HepG2 (cell line): ENCODE measurements around the gene SLC19A1. TPM values are rescaled to one million over a fixed set of nuclear protein-coding genes. Genes with fewer than 3 reads are reported as not detected.

Experiments used
- HDAC6 ChIP-seq: fragments of 200-600 bp; sonication (generic); IDR thresholded peaks from 2 replicates; pipeline ENCODE4 v1.7.0; 2017; ENCODE audit warnings: mild to moderate bottlenecking, antibody characterized with exemption, low read length, low read depth
- HMG20B ChIP-seq: conservative IDR thresholded peaks from 2 replicates; pipeline ENCODE4 v1.6.1; 2016; ENCODE audit warnings: missing genetic modification reagents, missing compliant biosample characterization
- HNRNPK ChIP-seq: fragments of 200-400 bp; formaldehyde crosslinking; IDR thresholded peaks from 2 replicates; pipeline ENCODE4 v1.6.1; 2018; ENCODE audit warnings: low read length, low read depth, moderate library complexity, mild to moderate bottlenecking; ENCODE audit not compliant: poor library complexity, severe bottlenecking
- ISL2 ChIP-seq: sonication (generic); formaldehyde crosslinking; IDR thresholded peaks from 2 replicates; pipeline ENCODE4 v1.5.0; 2020; ENCODE audit warnings: missing genetic modification reagents
- JUNB ChIP-seq: sonication (generic); formaldehyde crosslinking; IDR thresholded peaks from 2 replicates; pipeline ENCODE4 v1.8.0; 2022; ENCODE audit warnings: missing genetic modification reagents, mild to moderate bottlenecking, borderline replicate concordance
- MBD4 ChIP-seq: IDR thresholded peaks from 2 replicates; pipeline ENCODE4 v1.6.1; 2012; ENCODE audit warnings: low read length, inconsistent platforms, borderline replicate concordance
- NKX3-1 ChIP-seq: sonication (generic); formaldehyde crosslinking; IDR thresholded peaks from 2 replicates; pipeline ENCODE4 v1.5.0; 2020; ENCODE audit warnings: missing genetic modification reagents
- PHF21A ChIP-seq: sonication (generic); formaldehyde crosslinking; IDR thresholded peaks from 2 replicates; pipeline ENCODE4 v1.5.0; 2020; ENCODE audit warnings: mild to moderate bottlenecking, missing genetic modification reagents
- SRSF4 ChIP-seq: fragments of 200-400 bp; formaldehyde crosslinking; IDR thresholded peaks from one replicate; pipeline ENCODE4 v1.6.1; 2018; ENCODE audit warnings: mild to moderate bottlenecking, low read depth, low read length, moderate library complexity; ENCODE audit not compliant: poor library complexity, severe bottlenecking
- SRSF9 ChIP-seq: fragments of 200-400 bp; formaldehyde crosslinking; IDR thresholded peaks from 2 replicates; pipeline ENCODE4 v1.6.1; 2018; ENCODE audit warnings: borderline replicate concordance, mild to moderate bottlenecking, low read depth, low read length; ENCODE audit not compliant: insufficient read depth, poor library complexity, severe bottlenecking
- ZBTB7A ChIP-seq: sonication (generic); formaldehyde crosslinking; IDR thresholded peaks from 2 replicates; pipeline ENCODE4 v1.8.0; 2022; ENCODE audit warnings: mild to moderate bottlenecking, missing genetic modification reagents
- ZNF232 ChIP-seq: sonication (generic); formaldehyde crosslinking; IDR thresholded peaks from 2 replicates; pipeline ENCODE4 v1.4.0; 2020; ENCODE audit warnings: missing genetic modification reagents, borderline replicate concordance
- ZNF562 ChIP-seq: sonication (generic); formaldehyde crosslinking; IDR thresholded peaks from 2 replicates; pipeline ENCODE4 v1.8.0; 2022; ENCODE audit warnings: missing genetic modification reagents, borderline replicate concordance
- ZNF720 ChIP-seq: sonication (generic); formaldehyde crosslinking; IDR thresholded peaks from 2 replicates; pipeline ENCODE4 v1.4.0; 2020; ENCODE audit warnings: missing genetic modification reagents
- ZSCAN25 ChIP-seq: sonication (generic); formaldehyde crosslinking; IDR thresholded peaks from 2 replicates; pipeline ENCODE4 v1.8.0; 2022; ENCODE audit warnings: mild to moderate bottlenecking, missing genetic modification reagents
- polyA plus RNA-seq, 8 experiments: library from polyadenylated mRNA; depleted of rRNA in 3 of 8; stranded (reverse) in 7 of 8; unstranded in 1 of 8; fragments of >200 nt; fragmentation: Illumina TruSeq in 4 of 8; extraction: Trizol in 4 of 8; gene quantifications; 2 replicates each; pipeline versions ENCODE4 v1.2.1 to v1.2.3, GENCODE V29; 2011 to 2016; ENCODE audit warnings: low read depth in 4 of 8, missing spikeins in 1 of 8, mixed read lengths in 1 of 8; ENCODE audit not compliant: insufficient read depth in 1 of 8
- total RNA-seq, 5 experiments: library from RNA; depleted of rRNA; stranded (reverse); fragments of >200 nt; fragmentation: Illumina TruSeq; extraction: Trizol; gene quantifications; 2 replicates each; pipeline ENCODE4 v1.2.3, GENCODE V29; 2016; ENCODE audit warnings: low read depth in 1 of 5
- TF ChIP-seq, protein P1 (sequence below): sonication (generic); formaldehyde crosslinking; IDR thresholded peaks from 2 replicates; pipeline ENCODE4 v1.4.0; 2020; ENCODE audit warnings: missing genetic modification reagents
- TF ChIP-seq, protein P2 (sequence below), 2 experiments: sonication (generic) in 1 of 2; formaldehyde crosslinking in 1 of 2; IDR thresholded peaks; 2 replicates each; pipeline versions ENCODE4 v1.5.1 to v1.6.1; 2011 to 2020; ENCODE audit warnings: borderline replicate concordance in 1 of 2, low read depth in 1 of 2, low read length in 1 of 2, mild to moderate bottlenecking in 1 of 2, missing genetic modification reagents in 1 of 2, moderate library complexity in 1 of 2
- TF ChIP-seq, protein P3 (sequence below): sonication (generic); formaldehyde crosslinking; IDR thresholded peaks from 2 replicates; pipeline ENCODE4 v1.4.0; 2020; ENCODE audit warnings: missing genetic modification reagents
- TF ChIP-seq, protein P4 (sequence below): sonication (generic); formaldehyde crosslinking; IDR thresholded peaks from 2 replicates; pipeline ENCODE4 v1.4.0; 2020; ENCODE audit warnings: low read depth, missing genetic modification reagents

Gene SLC19A1
- total and polyA plus RNA-seq, 2 of the 13 experiments (the other 11 are each of a cell fraction or from before 2014, with no cell fraction given) = 21.8 to 23.0 TPM

DNA sequence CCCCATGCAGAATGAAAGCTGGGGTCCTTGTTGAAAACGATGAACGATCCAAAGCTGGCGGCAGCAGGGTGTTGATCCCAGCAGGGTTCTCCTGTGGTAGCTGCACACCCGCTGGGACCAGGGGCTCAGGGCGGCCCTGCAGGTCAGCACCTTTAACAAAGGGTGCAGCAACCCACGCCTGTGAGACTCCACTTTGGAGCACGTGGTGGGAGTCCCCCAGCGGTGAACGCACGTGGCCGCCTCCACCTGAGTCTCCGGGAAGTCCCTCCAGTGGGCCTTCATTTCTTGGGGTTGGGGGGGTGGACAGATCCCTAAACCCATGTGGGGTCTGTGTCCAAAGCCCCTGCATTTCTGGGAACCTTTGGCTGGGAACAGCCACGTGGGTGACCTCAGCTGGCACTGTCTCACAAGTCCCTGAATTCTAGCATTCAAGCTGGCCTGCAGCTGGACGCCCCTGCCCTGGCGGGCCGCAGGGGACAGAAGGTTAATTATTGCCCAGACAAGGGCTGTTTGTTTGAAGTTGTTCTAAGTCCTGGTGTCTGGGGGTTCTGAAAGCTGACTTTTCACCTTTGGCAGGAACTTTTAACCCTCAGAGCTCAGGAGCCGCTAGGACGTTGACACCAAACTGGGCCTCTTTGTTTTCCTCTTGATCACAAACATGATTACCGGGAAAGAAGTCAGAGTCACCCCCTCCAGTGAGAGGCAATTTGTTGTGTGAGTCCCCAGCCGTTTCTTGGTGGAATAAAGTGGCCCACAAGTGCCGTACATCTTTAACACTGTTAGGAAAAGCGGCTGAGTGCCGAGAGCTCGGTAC, 72.8 kb downstream of the SLC19A1 start (continued):
- TF ChIP-seq HNRNPK (no peak), MBD4 (no peak), HDAC6 (no peak), PHF21A (peak; percentile 99), JUNB (CRISPR knock-in tag) (no peak), ZNF720 (CRISPR knock-in tag) (no peak), SRSF4 (no peak), ISL2 (CRISPR knock-in tag) (peak; percentile 94), ZNF232 (CRISPR knock-in tag) (peak; percentile 73; the same call in 1 of the 2 replicates), HMG20B (CRISPR knock-in tag) (peak; percentile 90), SRSF9 (no peak), ZBTB7A (peak; percentile 80), ZSCAN25 (CRISPR knock-in tag) (peak; percentile 78), NKX3-1 (no peak; the same call in 1 of the 2 replicates), ZNF562 (CRISPR knock-in tag) (no peak)
- TF ChIP-seq, protein P1, sequence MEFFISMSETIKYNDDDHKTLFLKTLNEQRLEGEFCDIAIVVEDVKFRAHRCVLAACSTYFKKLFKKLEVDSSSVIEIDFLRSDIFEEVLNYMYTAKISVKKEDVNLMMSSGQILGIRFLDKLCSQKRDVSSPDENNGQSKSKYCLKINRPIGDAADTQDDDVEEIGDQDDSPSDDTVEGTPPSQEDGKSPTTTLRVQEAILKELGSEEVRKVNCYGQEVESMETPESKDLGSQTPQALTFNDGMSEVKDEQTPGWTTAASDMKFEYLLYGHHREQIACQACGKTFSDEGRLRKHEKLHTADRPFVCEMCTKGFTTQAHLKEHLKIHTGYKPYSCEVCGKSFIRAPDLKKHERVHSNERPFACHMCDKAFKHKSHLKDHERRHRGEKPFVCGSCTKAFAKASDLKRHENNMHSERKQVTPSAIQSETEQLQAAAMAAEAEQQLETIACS (CRISPR knock-in tag) = no peak
- TF ChIP-seq, protein P2, sequence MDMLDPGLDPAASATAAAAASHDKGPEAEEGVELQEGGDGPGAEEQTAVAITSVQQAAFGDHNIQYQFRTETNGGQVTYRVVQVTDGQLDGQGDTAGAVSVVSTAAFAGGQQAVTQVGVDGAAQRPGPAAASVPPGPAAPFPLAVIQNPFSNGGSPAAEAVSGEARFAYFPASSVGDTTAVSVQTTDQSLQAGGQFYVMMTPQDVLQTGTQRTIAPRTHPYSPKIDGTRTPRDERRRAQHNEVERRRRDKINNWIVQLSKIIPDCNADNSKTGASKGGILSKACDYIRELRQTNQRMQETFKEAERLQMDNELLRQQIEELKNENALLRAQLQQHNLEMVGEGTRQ (IDR thresholded peaks at IDR 0.05; ENCODE audit: low read depth, low read length) = no peak
- TF ChIP-seq, protein P2 (CRISPR knock-in tag; IDR thresholded peaks at IDR 0.05; ENCODE audit: borderline replicate concordance) = peak; percentile 64; the same call in 1 of the 2 replicates
- TF ChIP-seq, protein P3, sequence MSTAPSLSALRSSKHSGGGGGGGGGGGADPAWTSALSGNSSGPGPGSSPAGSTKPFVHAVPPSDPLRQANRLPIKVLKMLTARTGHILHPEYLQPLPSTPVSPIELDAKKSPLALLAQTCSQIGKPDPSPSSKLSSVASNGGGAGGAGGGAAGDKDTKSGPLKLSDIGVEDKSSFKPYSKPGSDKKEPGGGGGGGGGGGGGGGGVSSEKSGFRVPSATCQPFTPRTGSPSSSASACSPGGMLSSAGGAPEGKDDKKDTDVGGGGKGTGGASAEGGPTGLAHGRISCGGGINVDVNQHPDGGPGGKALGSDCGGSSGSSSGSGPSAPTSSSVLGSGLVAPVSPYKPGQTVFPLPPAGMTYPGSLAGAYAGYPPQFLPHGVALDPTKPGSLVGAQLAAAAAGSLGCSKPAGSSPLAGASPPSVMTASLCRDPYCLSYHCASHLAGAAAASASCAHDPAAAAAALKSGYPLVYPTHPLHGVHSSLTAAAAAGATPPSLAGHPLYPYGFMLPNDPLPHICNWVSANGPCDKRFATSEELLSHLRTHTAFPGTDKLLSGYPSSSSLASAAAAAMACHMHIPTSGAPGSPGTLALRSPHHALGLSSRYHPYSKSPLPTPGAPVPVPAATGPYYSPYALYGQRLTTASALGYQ (CRISPR knock-in tag) = peak; percentile 96
- TF ChIP-seq, protein P4, sequence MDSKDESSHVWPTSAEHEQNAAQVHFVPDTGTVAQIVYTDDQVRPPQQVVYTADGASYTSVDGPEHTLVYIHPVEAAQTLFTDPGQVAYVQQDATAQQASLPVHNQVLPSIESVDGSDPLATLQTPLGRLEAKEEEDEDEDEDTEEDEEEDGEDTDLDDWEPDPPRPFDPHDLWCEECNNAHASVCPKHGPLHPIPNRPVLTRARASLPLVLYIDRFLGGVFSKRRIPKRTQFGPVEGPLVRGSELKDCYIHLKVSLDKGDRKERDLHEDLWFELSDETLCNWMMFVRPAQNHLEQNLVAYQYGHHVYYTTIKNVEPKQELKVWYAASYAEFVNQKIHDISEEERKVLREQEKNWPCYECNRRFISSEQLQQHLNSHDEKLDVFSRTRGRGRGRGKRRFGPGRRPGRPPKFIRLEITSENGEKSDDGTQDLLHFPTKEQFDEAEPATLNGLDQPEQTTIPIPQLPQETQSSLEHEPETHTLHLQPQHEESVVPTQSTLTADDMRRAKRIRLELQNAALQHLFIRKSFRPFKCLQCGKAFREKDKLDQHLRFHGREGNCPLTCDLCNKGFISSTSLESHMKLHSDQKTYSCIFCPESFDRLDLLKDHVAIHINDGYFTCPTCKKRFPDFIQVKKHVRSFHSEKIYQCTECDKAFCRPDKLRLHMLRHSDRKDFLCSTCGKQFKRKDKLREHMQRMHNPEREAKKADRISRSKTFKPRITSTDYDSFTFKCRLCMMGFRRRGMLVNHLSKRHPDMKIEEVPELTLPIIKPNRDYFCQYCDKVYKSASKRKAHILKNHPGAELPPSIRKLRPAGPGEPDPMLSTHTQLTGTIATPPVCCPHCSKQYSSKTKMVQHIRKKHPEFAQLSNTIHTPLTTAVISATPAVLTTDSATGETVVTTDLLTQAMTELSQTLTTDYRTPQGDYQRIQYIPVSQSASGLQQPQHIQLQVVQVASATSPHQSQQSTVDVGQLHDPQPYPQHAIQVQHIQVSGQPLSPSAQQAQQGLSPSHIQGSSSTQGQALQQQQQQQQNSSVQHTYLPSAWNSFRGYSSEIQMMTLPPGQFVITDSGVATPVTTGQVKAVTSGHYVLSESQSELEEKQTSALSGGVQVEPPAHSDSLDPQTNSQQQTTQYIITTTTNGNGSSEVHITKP (CRISPR knock-in tag) = no peak
